ENCODE results near the gene ZIC4. TPM values are rescaled to one million over a fixed set of nuclear protein-coding genes. Genes with fewer than 3 reads are reported as not detected.

The ZIC4 gene
- total RNA-seq, 1 donor from 2014 or later, result not detected

- intact Hi-C loops (cut with DNase I), result no loop called here
- no peak for DNase-seq (ENCODE audit: low spot score)
Observed at GRCh38 chr3:147408188-147409100, 2.1 kb upstream of the ZIC4 start.

DNA sequence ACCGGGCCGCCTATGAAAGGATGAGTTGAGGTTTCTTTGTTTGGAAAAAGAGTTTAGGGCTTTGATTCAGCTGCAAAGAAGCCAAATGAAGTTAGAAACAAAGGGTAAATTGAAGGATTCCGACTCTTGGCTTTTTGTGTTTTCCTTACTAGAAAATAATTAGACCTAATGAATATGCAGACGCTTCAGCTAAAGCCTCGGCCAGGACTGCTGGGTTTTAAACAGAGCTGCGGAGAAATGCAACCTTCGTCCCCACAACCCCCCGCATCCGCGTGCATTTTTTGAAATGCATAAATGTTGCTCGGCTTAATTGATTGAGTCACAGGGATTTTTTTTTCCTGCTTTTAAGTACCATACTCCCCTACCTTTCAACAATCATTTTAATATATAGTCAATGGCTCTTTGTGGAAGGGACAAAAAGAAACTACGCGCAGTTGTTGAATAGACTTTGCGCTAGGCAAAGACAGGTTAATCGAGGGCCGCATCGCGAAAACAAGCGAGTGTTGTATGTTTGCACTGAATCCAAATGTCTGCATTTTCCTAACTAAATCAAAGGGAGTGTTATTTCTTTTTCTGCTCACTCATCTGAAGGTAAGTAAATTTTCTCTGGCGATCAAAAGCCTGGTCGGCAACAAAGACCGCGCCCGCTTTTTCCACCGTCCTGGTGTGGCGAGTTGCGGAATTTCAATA is 1.3 kb upstream of the ZIC4 start:
- DNase-seq (ENCODE audit: low spot score), result no peak
- intact Hi-C loops (cut with DNase I), result no loop called here

GRCh38 chr3:147407114-147407497 is 763 bp upstream of the ZIC4 start:
- intact Hi-C loops (cut with DNase I), result no loop called here
- DNase-seq (ENCODE audit: low spot score), result no peak

DNA sequence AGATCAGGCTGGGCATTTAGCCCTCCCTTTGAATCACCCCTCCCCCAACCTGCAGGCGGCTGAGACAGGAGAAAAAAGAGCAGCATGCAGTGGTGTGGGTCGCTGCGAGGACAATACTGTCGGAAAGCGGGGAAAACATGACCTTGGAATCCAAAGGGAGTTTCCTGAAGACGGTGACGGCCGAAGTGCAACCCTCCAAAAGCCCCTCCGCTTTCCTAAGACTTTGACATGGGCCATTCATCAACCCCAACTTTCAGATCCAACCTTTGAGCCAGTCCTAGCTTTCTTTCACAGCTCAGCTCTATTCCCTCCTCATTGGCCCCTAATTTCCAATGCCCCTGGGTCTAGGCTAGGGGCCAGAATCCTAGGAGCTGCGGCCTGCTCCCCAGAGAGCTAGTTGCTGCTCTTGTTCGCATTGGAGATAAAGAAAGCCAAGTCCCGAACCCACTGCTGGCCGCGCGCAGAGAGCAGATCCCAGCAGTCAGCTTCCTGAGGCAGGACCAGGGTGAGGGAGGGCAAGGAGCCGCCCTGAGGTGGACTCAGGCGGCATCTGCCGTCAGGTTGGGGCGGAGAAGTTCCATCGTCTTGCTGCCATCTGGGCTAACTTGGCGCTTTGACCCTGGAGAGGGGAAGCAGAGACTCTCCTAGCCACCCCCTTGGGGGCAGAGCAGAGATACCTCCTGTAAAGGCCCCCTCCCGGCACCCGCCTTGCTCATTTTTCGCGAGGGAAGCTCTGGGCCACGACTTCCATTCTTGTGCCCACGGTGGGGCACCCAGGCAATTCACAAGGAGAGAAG is 914 bp downstream of the ZIC4 start:
- no peak for DNase-seq (ENCODE audit: low spot score)
- intact Hi-C loops (cut with DNase I), result no loop called here

DNA sequence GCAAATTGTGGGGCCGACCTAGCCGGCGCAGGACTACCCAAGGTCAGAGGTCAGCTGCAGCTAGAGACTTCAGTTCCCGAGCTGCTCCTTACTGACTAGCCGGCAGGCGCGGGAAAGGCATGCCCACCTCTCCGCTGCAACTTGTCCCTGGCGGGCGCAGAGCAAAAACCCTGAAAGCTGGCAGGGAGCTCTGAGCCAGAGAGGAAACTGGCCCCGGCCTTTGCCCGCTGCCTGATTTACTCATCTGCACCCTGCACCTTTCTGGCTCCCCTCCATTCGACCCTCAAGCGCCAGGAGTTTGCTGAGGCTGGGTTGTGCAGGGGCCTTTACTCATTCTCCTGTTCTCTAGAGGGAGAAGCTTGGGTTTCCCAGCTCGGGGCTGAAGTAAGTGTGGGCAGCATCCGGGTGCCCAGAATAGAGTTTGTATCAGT is 1.5 kb downstream of the ZIC4 start:
- DNase-seq (ENCODE audit: low spot score), result no peak
- intact Hi-C loops (cut with DNase I), result no loop called here

- no peak for DNase-seq (ENCODE audit: low spot score)
- intact Hi-C loops (cut with DNase I), result no loop called here
Observed at GRCh38 chr3:147404000-147404799, 2.1 kb downstream of the ZIC4 start.

GRCh38 chr3:147403511-147403910 is 2.8 kb downstream of the ZIC4 start:
- intact Hi-C loops (cut with DNase I), result no loop called here
- no peak for DNase-seq (ENCODE audit: low spot score)

DNA sequence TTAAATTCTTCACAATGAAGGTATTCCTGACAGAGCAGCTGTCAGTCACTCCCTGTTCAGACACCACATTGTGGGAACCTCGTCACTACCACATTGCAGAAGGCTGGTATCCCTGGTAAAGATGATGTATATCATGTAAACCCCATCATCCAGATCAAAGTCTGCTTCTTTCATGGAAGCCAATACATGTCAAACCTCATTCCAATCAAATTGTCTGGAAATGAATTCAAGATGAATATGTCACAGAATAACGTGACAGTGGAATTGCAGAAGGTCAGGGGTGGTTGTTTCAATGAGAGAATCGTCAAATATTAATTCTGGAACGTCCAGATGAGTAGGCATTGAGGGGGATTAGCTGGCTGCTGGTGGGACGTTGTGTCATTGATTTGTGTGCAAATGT is 4.2 kb downstream of the ZIC4 start:
- DNase-seq (ENCODE audit: low spot score), result no peak
- intact Hi-C loops (cut with DNase I), result no loop called here

DNA sequence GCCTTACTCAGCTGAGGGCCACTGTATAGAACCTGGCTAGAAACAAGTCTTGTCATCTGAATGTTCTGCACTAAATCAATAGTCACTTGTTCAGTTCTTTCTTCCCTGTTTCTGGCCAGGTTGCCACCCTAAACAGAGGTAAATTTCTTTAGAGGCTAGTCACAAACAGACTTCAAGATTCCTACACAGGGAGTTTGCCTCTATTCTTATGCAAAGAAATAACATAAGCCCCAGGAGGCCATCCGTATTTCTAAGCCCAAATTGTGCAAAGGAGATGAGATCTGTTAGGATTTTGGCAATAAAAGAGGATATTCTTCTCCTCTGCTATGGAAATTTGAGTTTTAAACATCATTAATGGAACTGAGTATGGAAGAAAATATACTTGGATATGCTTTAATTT is 4.9 kb downstream of the ZIC4 start:
- intact Hi-C loops (cut with DNase I), result no loop called here
- DNase-seq (ENCODE audit: low spot score), result no peak

DNA sequence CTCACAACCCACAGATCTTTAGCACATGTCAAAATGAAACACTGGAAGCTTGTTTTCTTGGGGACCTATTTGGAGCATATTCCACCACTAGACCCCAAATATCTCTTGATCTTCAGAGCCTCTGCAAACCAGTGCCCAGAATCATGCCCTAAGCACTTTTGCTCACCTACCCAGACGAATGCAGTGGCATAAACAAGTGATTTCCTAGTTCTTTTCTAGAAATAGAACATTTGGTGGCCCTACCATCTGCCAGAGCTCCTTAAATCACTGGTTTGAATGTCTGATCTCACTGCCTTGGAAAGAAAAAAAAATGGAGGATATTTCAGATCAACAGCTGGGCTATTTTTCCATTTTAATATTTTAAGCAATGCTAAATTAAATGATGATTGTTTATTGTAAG is 5.3 kb downstream of the ZIC4 start:
- DNase-seq (ENCODE audit: low spot score), result no peak
- intact Hi-C loops (cut with DNase I), result no loop called here

- DNase-seq (ENCODE audit: low spot score), result no peak
- intact Hi-C loops (cut with DNase I), result no loop called here
Observed at GRCh38 chr3:147400111-147400510, 6.2 kb downstream of the ZIC4 start.

- no peak for DNase-seq (ENCODE audit: low spot score)
- intact Hi-C loops (cut with DNase I), result no loop called here
Observed at GRCh38 chr3:147398813-147399534, 7.4 kb downstream of the ZIC4 start.

DNA sequence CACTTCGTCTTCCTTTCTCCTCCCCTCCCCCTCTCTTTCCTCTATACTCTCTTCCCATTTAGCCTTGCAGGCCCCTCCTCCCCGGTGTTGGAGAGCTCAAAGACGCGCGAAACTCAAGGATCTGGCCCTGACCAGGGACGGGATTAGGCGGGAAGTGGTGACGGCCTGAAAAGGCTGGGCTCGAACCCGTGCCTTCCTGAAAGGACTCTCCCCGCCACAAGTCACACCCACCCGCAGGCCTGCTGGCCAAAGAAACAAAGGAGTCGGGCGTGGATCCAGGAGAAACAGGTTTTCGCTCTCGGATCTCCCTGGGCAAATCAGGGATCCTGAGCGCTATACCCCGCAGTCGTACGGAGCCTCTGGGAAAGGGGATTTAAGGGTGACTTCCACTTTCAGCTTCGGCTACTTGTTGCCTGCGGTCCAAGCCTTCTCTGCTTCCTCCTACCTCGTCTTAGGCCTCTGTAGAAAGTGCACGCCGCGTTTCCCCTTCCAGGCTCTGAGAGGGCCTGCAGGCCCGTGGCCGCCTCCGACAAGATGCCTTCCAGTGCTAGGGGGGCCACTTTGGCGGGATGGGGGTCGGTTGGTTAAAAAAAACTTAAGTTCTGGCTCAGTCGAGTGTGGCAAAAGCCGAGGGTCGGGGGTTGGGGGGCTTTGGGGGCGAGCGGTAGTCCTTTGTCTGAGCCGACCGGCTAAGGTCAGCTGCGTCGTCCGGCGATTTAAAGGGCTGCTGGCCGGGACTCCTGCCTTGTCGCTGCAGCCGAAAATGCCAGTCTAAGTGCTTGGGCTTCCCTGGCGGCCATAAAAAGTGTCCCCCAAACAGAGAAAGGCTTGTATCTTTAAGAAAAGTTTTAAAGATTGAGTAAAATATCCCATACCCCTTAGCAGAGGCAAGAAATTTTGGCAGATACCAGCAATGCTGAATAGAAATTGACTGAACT is 8.2 kb downstream of the ZIC4 start:
- intact Hi-C loops (cut with DNase I), result no loop called here
- no peak for DNase-seq (ENCODE audit: low spot score)

GRCh38 chr3:147397155-147397874 is 9.0 kb downstream of the ZIC4 start:
- DNase-seq (ENCODE audit: low spot score), result no peak
- intact Hi-C loops (cut with DNase I), result no loop called here

DNA sequence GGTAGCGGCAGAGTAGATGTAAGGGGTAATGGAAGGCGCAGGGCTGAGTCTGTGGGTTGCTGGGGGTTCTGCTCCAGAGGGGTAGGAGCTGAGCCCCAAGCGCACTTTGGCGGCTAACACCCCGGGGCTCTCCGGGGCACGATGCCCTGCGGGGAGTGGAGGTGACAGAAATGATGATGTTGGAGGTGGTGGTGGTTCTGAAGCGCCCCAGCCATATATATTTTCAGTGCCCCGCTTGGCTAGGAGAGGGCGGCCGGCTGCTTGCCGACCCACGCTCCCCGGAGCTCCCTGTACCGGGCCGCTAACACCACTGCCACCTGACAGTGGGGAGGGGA is 9.7 kb downstream of the ZIC4 start:
- intact Hi-C loops (cut with DNase I), result no loop called here
- no peak for DNase-seq (ENCODE audit: low spot score)

DNA sequence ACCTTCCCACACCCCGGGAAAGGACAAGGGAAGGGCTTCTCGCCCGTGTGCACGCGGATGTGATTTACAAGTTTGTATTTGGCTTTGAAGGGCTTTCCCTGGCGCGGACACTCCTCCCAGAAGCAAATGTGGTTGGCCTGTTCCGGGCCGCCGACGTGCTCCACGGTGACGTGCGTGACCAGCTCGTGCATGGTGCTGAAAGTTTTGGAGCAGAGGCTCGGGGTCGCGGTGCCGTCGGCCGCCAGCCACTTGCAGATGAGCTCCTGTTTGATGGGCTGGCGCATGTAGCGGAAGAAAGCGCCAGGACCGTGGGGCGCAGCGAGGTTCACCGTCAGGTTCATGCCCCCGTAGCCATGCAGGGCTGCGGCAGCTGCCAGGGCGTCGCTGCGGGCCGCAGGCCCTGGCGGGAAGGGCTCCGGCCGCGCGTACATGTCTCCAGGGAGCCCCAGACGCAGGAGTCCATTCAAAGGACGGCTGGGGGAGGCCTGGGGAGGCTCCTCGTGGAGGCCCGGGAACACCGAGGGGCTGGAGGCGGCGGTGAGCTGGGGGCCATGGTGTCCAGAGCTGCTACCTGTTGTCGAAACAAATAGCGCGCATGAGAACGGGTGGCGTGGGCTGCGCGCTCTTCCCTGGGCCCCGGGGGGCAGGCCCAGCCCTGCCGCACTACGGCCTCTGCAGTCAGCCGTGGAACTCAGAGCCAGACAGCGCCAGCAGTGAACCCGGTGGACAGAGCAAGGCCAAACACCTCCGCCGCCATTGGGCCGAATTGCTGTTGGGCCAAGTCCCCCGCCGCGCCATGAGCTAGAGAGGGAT is 10.2 kb downstream of the ZIC4 start:
- intact Hi-C loops (cut with DNase I), result no loop called here
- DNase-seq (ENCODE audit: low spot score), result no peak

- intact Hi-C loops (cut with DNase I), result no loop called here
- DNase-seq (ENCODE audit: low spot score), result no peak
Observed at GRCh38 chr3:147394884-147395225, 11.5 kb downstream of the ZIC4 start.

All from cardiac septum (tissue), 1 donor.